ENCODE measurements around the gene CDK2AP2.

- no peak for TF ChIP-seq CTCF (IDR thresholded peaks at IDR 0.05; ENCODE audit: insufficient read depth, low read depth, low read length)
- TF ChIP-seq EZH2 (IDR thresholded peaks at IDR 0.05; ENCODE audit: insufficient read depth, low read length), result no peak
These were observed at the start of gene CDK2AP2 for GRCh38 chr11:67507864-67508485.

Measured in astrocyte (in vitro differentiated cells and primary cell).